Measurements from ENCODE around the gene NPW.

The NPW gene

GRCh38 chr16:2061023-2061422 is 41.4 kb downstream of the NPW start:
- Histone ChIP-seq H3K27ac (ENCODE audit: low read depth, low read length) (no peak overlapping the region), H3K9me3 (ENCODE audit: control insufficient read depth in 5 of 5, low read length in 5 of 5) (peaks cover 0 to 2% (median 0%) of the 10 kb centered on the region in 5 donors), H3K4me1 (ENCODE audit: control insufficient read depth in 5 of 5, insufficient read depth in 5 of 5, low read length in 5 of 5) (peaks cover 0 to 1% (median 0%) of the 10 kb centered on the region in 5 donors), H3K4me3 (ENCODE audit: low read depth in 1 of 5, low read length in 5 of 5) (no peak overlapping the region), H3K36me3 (ENCODE audit: control insufficient read depth in 5 of 5, insufficient read depth in 5 of 5, low read length in 5 of 5) (peaks cover 0 to 87% (median 76%) of the 10 kb centered on the region in 5 donors), H3K27me3 (ENCODE audit: control insufficient read depth in 5 of 5, insufficient read depth in 4 of 5, low read length in 5 of 5) (no peaks in the 10 kb centered on the region), H3K9ac (ENCODE audit: low read length in 5 of 5) (no peak overlapping the region)

- H3K36me3 ChIP-seq (ENCODE audit: control insufficient read depth in 5 of 5, insufficient read depth in 5 of 5, low read length in 5 of 5) = peaks cover 0 to 87% (median 78%) of the 10 kb centered on the region in 5 donors
- H3K9me3 ChIP-seq (ENCODE audit: control insufficient read depth in 5 of 5, low read length in 5 of 5) = peaks cover 0 to 3% (median 0%) of the 10 kb centered on the region in 5 donors
Measured at GRCh38 chr16:2061526-2061925, 41.9 kb downstream of the NPW start.

GRCh38 chr16:2062801-2063200 is 43.2 kb downstream of the NPW start:
- no peak overlapping the region for H3K27ac ChIP-seq (ENCODE audit: low read depth, low read length)
- no peak overlapping the region for H3K4me3 ChIP-seq (ENCODE audit: low read depth in 1 of 5, low read length in 5 of 5)
- H3K9ac ChIP-seq (ENCODE audit: low read length in 5 of 5) = no peak overlapping the region
- H3K27me3 ChIP-seq (ENCODE audit: control insufficient read depth in 5 of 5, insufficient read depth in 4 of 5, low read length in 5 of 5) = no peaks in the 10 kb centered on the region
- no peaks in the 10 kb centered on the region for H3K4me1 ChIP-seq (ENCODE audit: control insufficient read depth in 5 of 5, insufficient read depth in 5 of 5, low read length in 5 of 5)
- H3K36me3 ChIP-seq (ENCODE audit: control insufficient read depth in 5 of 5, insufficient read depth in 5 of 5, low read length in 5 of 5) = peaks cover 0 to 87% (median 77%) of the 10 kb centered on the region in 5 donors
- peaks cover 0 to 3% (median 0%) of the 10 kb centered on the region in 5 donors for H3K9me3 ChIP-seq (ENCODE audit: control insufficient read depth in 5 of 5, low read length in 5 of 5)

More at GRCh38 chr16:2061526-2061925, 41.9 kb downstream of the NPW start:
- no peak overlapping the region for H3K9ac ChIP-seq (ENCODE audit: low read length in 5 of 5)
- H3K27me3 ChIP-seq (ENCODE audit: control insufficient read depth in 5 of 5, insufficient read depth in 4 of 5, low read length in 5 of 5) = no peaks in the 10 kb centered on the region
- H3K4me1 ChIP-seq (ENCODE audit: control insufficient read depth in 5 of 5, insufficient read depth in 5 of 5, low read length in 5 of 5) = no peaks in the 10 kb centered on the region
- H3K4me3 ChIP-seq (ENCODE audit: low read depth in 1 of 5, low read length in 5 of 5) = no peak overlapping the region
- no peak overlapping the region for H3K27ac ChIP-seq (ENCODE audit: low read depth, low read length)

GRCh38 chr16:2063861-2064260 is 44.3 kb downstream of the NPW start:
- peaks cover 0 to 87% (median 74%) of the 10 kb centered on the region in 5 donors for H3K36me3 ChIP-seq (ENCODE audit: control insufficient read depth in 5 of 5, insufficient read depth in 5 of 5, low read length in 5 of 5)
- H3K9me3 ChIP-seq (ENCODE audit: control insufficient read depth in 5 of 5, low read length in 5 of 5) = peaks cover 0 to 3% (median 0%) of the 10 kb centered on the region in 5 donors
- H3K27me3 ChIP-seq (ENCODE audit: control insufficient read depth in 5 of 5, insufficient read depth in 4 of 5, low read length in 5 of 5) = no peaks in the 10 kb centered on the region
- no peak overlapping the region for H3K27ac ChIP-seq (ENCODE audit: low read depth, low read length)
- no peaks in the 10 kb centered on the region for H3K4me1 ChIP-seq (ENCODE audit: control insufficient read depth in 5 of 5, insufficient read depth in 5 of 5, low read length in 5 of 5)
- no peak overlapping the region for H3K4me3 ChIP-seq (ENCODE audit: low read depth in 1 of 5, low read length in 5 of 5)
- H3K9ac ChIP-seq (ENCODE audit: low read length in 5 of 5) = no peak overlapping the region

- Histone ChIP-seq H3K36me3 (ENCODE audit: control insufficient read depth in 5 of 5, insufficient read depth in 5 of 5, low read length in 5 of 5) (peaks cover 0 to 90% (median 75%) of the 10 kb centered on the region in 5 donors), H3K9ac (ENCODE audit: low read length in 5 of 5) (no peak overlapping the region), H3K4me1 (ENCODE audit: control insufficient read depth in 5 of 5, insufficient read depth in 5 of 5, low read length in 5 of 5) (no peaks in the 10 kb centered on the region), H3K9me3 (ENCODE audit: control insufficient read depth in 5 of 5, low read length in 5 of 5) (peaks cover 0 to 3% (median 0%) of the 10 kb centered on the region in 5 donors), H3K27me3 (ENCODE audit: control insufficient read depth in 5 of 5, insufficient read depth in 4 of 5, low read length in 5 of 5) (no peaks in the 10 kb centered on the region), H3K27ac (ENCODE audit: low read depth, low read length) (no peak overlapping the region), H3K4me3 (ENCODE audit: low read depth in 1 of 5, low read length in 5 of 5) (no peak overlapping the region)
Measured at GRCh38 chr16:2064368-2064945, 44.9 kb downstream of the NPW start.

- H3K36me3 ChIP-seq (ENCODE audit: control insufficient read depth in 5 of 5, insufficient read depth in 5 of 5, low read length in 5 of 5) = peaks cover 0 to 91% (median 75%) of the 10 kb centered on the region in 5 donors
- peaks cover 0 to 3% (median 0%) of the 10 kb centered on the region in 5 donors for H3K9me3 ChIP-seq (ENCODE audit: control insufficient read depth in 5 of 5, low read length in 5 of 5)
- no peak overlapping the region for H3K9ac ChIP-seq (ENCODE audit: low read length in 5 of 5)
- H3K4me1 ChIP-seq (ENCODE audit: control insufficient read depth in 5 of 5, insufficient read depth in 5 of 5, low read length in 5 of 5) = no peaks in the 10 kb centered on the region
- H3K27me3 ChIP-seq (ENCODE audit: control insufficient read depth in 5 of 5, insufficient read depth in 4 of 5, low read length in 5 of 5) = no peaks in the 10 kb centered on the region
- H3K27ac ChIP-seq (ENCODE audit: low read depth, low read length) = no peak overlapping the region
- H3K4me3 ChIP-seq (ENCODE audit: low read depth in 1 of 5, low read length in 5 of 5) = no peak overlapping the region
Measured at GRCh38 chr16:2066139-2066538, 46.6 kb downstream of the NPW start.
